Stomach (tissue), 9 donors: ENCODE results near the gene EIF2S1. TPM values are rescaled to one million over a fixed set of nuclear protein-coding genes. Genes with fewer than 3 reads are reported as not detected.
A peak's percentile ranks its signal among the peaks of the same experiment; 100 is the strongest.

ENCODE experiments used
- DNase-seq, 2 donors: peaks; one replicate each; pipeline versions ENCODE4 v3.0.0 to v3.0.0-alpha.2; 2013 to 2019
- H3K27ac ChIP-seq, 5 donors: fragments of 200-600 bp in 4 of 5; sonication (generic) in 4 of 5; one replicate each; pipeline ENCODE4 v1.5.1; 2013 to 2019; ENCODE audit warnings: mild to moderate bottlenecking in 1 of 5, moderate library complexity in 1 of 5
- H3K27me3 ChIP-seq, 3 donors: fragments of 200-600 bp; sonication (generic); one replicate each; pipeline ENCODE4 v1.5.1; 2017 to 2019; ENCODE audit warnings: mixed run types in 1 of 3
- H3K36me3 ChIP-seq, 4 donors: fragments of 200-600 bp; sonication (generic); 1 replicate in 3 of 4; 2 replicates in 1 of 4; pipeline ENCODE4 v1.5.1; 2016 to 2019
- H3K4me1 ChIP-seq, 4 donors: fragments of 200-600 bp; sonication (generic); one replicate each; pipeline ENCODE4 v1.5.1; 2016 to 2019
- H3K4me3 ChIP-seq, 4 donors: fragments of 200-600 bp; sonication (generic) in 3 of 4; one replicate each; pipeline ENCODE4 v1.5.1; 2016 to 2019; ENCODE audit warnings: mild to moderate bottlenecking in 1 of 4
- H3K9me3 ChIP-seq, 4 donors: fragments of 200-600 bp; sonication (generic); one replicate each; pipeline ENCODE4 v1.5.1; 2016 to 2019
- CTCF ChIP-seq, 7 experiments: fragments of 450-650 bp in 4 of 7; fragments of 200-600 bp in 3 of 7; sonication (generic) in 3 of 7; IDR thresholded peaks; one replicate each; pipeline ENCODE4 v1.5.1; 2016 to 2019; ENCODE audit warnings: antibody characterized with exemption in 7 of 7, control low read depth in 2 of 7, mild to moderate bottlenecking in 1 of 7
- EP300 ChIP-seq: sonication (generic); formaldehyde crosslinking; IDR thresholded peaks from one replicate; pipeline ENCODE4 v1.6.1; 2017; ENCODE audit warnings: antibody characterized with exemption
- POLR2A ChIP-seq, 4 donors: fragments of 450-650 bp; IDR thresholded peaks; one replicate each; pipeline ENCODE4 v1.6.1; 2016; ENCODE audit warnings: antibody characterized with exemption in 4 of 4, control low read depth in 2 of 4, mild to moderate bottlenecking in 1 of 4, moderate library complexity in 1 of 4
- POLR2AphosphoS5 ChIP-seq, 3 donors: sonication (generic); formaldehyde crosslinking; IDR thresholded peaks; one replicate each; pipeline ENCODE4 v1.6.1; 2016; ENCODE audit warnings: antibody characterized with exemption in 3 of 3
- WGBS, 5 donors: extraction: QIAGEN DNeasy Blood & Tissue Kit in 3 of 5; methylation state at CpG; one replicate each; pipeline versions ENCODE4 v1.1.5 to v1.1.7; 2013 to 2018; 5-methylcytosine and 5-hydroxymethylcytosine counted together
- intact Hi-C: fragments of 100-400 bp; cut with DNase I; formaldehyde crosslinking; loops from one replicate; pipeline ENCODE4 v1.15.1; 2023; ENCODE audit warnings: low total_unique reads
- polyA plus RNA-seq, 3 donors: library from polyadenylated mRNA; stranded (reverse); fragments of 200-250 nt; gene quantifications; one replicate each; pipeline ENCODE4 v1.2.3, GENCODE V29; 2013
- total RNA-seq, 5 donors: library from RNA; depleted of rRNA; stranded (reverse); fragments of >200 nt; gene quantifications; one replicate each; pipeline versions ENCODE4 v1.1.0 to v1.2.3, GENCODE V29; 2014 to 2016
- donor health status: healthy with polysubstance abuse.
- donor health status: Bipolar disorder and iron deficiency.
- donor health status: healthy.

EIF2S1 gene
- total and polyA plus RNA-seq, 8 donors, result 15.6 to 149 (median 42.6) TPM

- TF ChIP-seq EP300 (no peak), POLR2AphosphoS5 (IDR thresholded peaks at IDR 0.05) (no peak), POLR2A (IDR thresholded peaks at IDR 0.05) (no peak), CTCF (IDR thresholded peaks at IDR 0.05) (no peak)
- H3K36me3 ChIP-seq, result no peaks in the 10 kb centered on the region
- peaks cover 0 to 22% (median 10%) of the 10 kb centered on the region in 3 donors for H3K27me3 ChIP-seq
- H3K4me3 ChIP-seq, result no peak overlapping the region
- DNase-seq, result peak in 1 of 2 donors; percentile 40
- peaks cover 0 to 43% (median 21%) of the 10 kb centered on the region in 4 donors for H3K4me1 ChIP-seq
- no peak overlapping the region for H3K27ac ChIP-seq
- no peaks in the 10 kb centered on the region for H3K9me3 ChIP-seq
- intact Hi-C loops, result no loop called here
- WGBS, 5 donors, result 32 to 58% (median 44%) methylated on average over 7 to 8 of the region's 8 CpGs
These were observed 56.0 kb downstream of the EIF2S1 start for GRCh38 chr14:67416085-67416484.

GRCh38 chr14:67416810-67417209 lies 56.7 kb downstream of the EIF2S1 start:
- intact Hi-C loops, result no loop called here
- no peak for TF ChIP-seq POLR2AphosphoS5 (IDR thresholded peaks at IDR 0.05)

GRCh38 chr14:67417633-67418032 lies 57.5 kb downstream of the EIF2S1 start:
- no peak for DNase-seq
- no peak overlapping the region for H3K4me3 ChIP-seq

More at GRCh38 chr14:67416810-67417209, 56.7 kb downstream of the EIF2S1 start:
- no peaks in the 10 kb centered on the region for H3K36me3 ChIP-seq
- H3K9me3 ChIP-seq, result no peaks in the 10 kb centered on the region
- WGBS, 5 donors, result 71 to 97% (median 93%) methylated on average over 2 of the region's 2 CpGs
- H3K4me3 ChIP-seq, result no peak overlapping the region
- H3K4me1 ChIP-seq, result peaks cover 0 to 36% (median 16%) of the 10 kb centered on the region in 4 donors
- peaks cover 0 to 15% (median 7%) of the 10 kb centered on the region in 3 donors for H3K27me3 ChIP-seq
- H3K27ac ChIP-seq, result no peak overlapping the region
- no peak for DNase-seq

GRCh38 chr14:67418401-67419191 lies 58.5 kb downstream of the EIF2S1 start:
- H3K9me3 ChIP-seq, result no peaks in the 10 kb centered on the region
- H3K27me3 ChIP-seq, result peaks cover 0 to 5% (median 0%) of the 10 kb centered on the region in 3 donors
- H3K27ac ChIP-seq, result peak overlapping the region in 4 of 5 donors; percentile 20 to 67 (median 42)
- no peak overlapping the region for H3K4me3 ChIP-seq
- H3K4me1 ChIP-seq, result peaks cover 0 to 24% (median 8%) of the 10 kb centered on the region in 4 donors
- 57 to 69% (median 65%) methylated on average over 10 to 11 of the region's 11 CpGs for WGBS, 5 donors
- intact Hi-C loops, result no loop called here
- peak; percentile 63 to 91 for DNase-seq
- no peak for TF ChIP-seq CTCF (IDR thresholded peaks at IDR 0.05)
- TF ChIP-seq POLR2AphosphoS5 (IDR thresholded peaks at IDR 0.05), result peak in 1 of 3 donors; percentile 34
- TF ChIP-seq EP300, result no peak
- TF ChIP-seq POLR2A (IDR thresholded peaks at IDR 0.05), result no peak
- no peaks in the 10 kb centered on the region for H3K36me3 ChIP-seq

More at GRCh38 chr14:67417633-67418032, 57.5 kb downstream of the EIF2S1 start:
- no peak overlapping the region for H3K27ac ChIP-seq
- TF ChIP-seq EP300 (no peak), CTCF (IDR thresholded peaks at IDR 0.05) (no peak), POLR2A (IDR thresholded peaks at IDR 0.05) (no peak), POLR2AphosphoS5 (IDR thresholded peaks at IDR 0.05) (no peak)
- no peaks in the 10 kb centered on the region for H3K36me3 ChIP-seq
- intact Hi-C loops, result no loop called here
- H3K27me3 ChIP-seq, result peaks cover 0 to 7% (median 0%) of the 10 kb centered on the region in 3 donors
- no peaks in the 10 kb centered on the region for H3K9me3 ChIP-seq
- 82 to 88% (median 86%) methylated on average over 3 of the region's 3 CpGs for WGBS, 5 donors
- peaks cover 0 to 28% (median 9%) of the 10 kb centered on the region in 4 donors for H3K4me1 ChIP-seq
